ENCODE data around the gene FARP1.

Gene FARP1

DNA sequence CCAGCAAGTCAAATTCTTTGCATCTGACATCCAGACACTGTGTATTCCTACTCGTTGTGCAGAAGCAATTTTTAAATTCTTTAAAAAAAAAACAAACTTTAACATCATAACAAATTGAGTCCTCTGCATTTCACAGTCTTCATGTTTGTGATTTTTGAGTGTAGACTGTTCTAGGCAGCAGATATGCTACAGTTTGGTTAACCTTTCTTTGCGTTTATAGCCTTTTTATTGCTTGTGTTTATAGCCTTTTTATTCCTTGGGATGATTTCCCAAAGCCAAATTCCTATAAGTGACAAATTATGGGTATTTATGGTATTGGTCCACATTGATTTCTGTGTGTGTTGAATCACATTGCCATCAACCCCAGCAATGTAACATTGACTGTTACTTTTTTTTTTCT, 49.1 kb downstream of the FARP1 start:
- DNase-seq (ENCODE audit: low read depth), result no peak
- H3K4me3 ChIP-seq (ENCODE audit: low read depth, low read length), result no peak overlapping the region

DNA sequence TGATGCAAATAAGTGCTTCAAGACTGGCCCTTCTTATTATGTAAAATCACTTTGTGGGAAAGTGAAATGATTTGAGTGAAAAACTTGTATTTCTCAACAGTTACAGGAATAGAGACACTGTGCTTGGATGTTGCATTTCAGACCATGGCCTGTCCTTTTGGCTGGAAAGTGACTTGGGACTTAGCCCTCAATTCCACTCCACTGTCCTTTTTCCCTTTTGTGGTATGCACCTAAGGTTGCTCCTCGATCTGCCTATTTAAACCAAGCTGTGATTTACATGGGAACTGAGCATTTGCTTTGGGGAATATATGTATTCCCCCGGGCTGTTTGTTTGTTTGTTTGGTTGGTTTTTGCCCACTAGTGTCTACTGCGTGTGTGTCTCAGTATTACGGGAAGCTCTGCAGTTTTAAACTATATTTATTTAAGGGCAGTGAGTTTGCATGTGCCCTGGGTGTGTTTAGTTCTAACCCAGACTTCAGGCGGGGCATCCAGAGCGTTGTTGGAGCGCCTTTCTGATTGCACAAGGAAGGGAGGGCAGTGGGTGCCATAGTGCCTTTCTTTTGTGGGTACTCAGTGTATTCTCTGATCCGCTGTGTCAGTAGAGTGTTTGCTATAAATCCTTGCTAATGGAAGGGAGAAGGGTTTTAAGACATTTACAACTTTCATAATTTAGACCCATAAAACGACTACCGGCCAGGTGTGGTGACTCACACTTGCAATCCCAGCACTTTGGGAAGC, 52.3 kb downstream of the FARP1 start:
- no peak for DNase-seq (ENCODE audit: low read depth)
- H3K4me3 ChIP-seq (ENCODE audit: low read depth, low read length), result no peak overlapping the region

DNA sequence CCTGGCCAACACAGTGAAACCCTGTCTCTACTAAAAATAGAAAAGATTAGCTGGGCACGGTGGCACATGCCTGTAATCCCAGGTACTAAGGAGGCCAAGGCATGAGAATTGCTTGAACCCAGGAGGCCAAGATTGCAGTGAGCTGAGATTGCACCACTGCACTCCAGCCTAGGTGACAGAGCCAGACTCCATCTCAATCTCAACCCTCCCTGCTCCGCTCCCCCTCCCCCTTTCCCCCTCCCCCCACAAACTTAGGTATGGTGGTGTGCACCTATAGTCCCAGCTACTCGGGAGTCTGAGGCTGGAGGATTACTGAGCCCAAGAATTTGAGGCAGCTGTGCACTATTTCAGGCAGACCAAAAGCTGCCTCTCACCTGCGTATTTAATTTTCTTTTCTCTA, 55.8 kb downstream of the FARP1 start:
- no peak overlapping the region for H3K4me3 ChIP-seq (ENCODE audit: low read depth, low read length)

GRCh38 chr13:98199480-98199879, 56.6 kb downstream of the FARP1 start:
- H3K4me3 ChIP-seq (ENCODE audit: low read depth, low read length), result no peak overlapping the region
- no peak for DNase-seq (ENCODE audit: low read depth)

More for the DNA sequence above, 55.8 kb downstream of the FARP1 start:
- DNase-seq (ENCODE audit: low read depth), result no peak

DNA sequence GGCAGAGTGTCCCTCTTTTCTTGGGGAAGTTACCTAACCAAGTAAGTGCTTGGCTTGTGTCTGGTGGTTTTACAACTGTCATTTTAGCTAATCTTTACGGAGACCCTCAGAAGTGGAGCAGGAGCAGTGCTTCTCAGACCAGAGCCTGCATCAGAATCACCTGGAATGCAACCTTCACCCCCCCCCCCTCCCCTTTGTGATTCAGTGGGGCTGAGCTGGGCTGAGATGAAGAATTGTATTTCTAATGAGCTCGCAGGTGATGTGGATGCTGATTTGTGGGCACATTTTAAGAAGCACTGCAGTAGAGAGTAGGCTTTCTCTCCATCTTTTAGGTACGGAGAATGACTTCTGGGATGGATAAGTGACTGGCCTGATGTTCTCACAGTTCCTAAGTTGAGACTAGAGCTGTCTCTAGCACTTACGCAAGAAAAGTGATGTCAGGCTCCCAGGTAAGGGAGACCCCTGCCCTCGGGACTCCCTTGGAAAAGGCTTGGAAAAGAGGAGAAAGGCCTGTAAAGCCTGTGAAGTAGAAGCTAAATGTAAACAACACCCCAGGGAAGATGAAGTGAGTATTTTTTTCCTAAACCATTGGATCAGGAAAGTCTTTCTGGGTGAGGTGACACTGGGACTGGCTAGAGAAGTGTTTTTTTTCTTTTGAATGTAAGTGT, 57.5 kb downstream of the FARP1 start:
- no peak for DNase-seq (ENCODE audit: low read depth)
- H3K4me3 ChIP-seq (ENCODE audit: low read depth, low read length), result no peak overlapping the region

GRCh38 chr13:98201189-98201588, 58.3 kb downstream of the FARP1 start:
- no peak overlapping the region for H3K4me3 ChIP-seq (ENCODE audit: low read depth, low read length)
- DNase-seq (ENCODE audit: low read depth), result no peak

GRCh38 chr13:98201984-98202383, 59.1 kb downstream of the FARP1 start:
- H3K4me3 ChIP-seq (ENCODE audit: low read depth, low read length), result no peak overlapping the region
- DNase-seq (ENCODE audit: low read depth), result no peak

- DNase-seq (ENCODE audit: low read depth), result no peak
- no peak overlapping the region for H3K4me3 ChIP-seq (ENCODE audit: low read depth, low read length)
These were observed 60.9 kb downstream of the FARP1 start for GRCh38 chr13:98203646-98204326.

DNA sequence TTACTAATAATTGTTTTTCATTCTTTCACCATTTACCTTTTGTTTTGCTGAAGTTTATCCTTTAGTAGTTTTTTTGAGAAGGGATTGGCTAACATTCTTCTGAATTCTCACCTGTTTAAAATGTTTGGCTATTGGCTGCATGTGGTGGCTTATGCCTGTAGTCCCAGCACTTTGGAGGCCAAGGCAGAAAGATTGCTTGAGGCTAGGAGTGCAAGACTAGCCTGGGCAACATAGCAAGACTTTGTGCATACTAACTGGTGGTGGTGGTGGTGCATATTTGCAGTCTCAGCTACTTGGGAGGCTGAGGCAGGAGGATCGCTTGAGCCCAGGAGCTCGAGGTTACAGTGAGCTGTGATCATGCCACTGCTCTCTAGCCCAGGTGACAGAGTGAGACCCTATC, 61.7 kb downstream of the FARP1 start:
- no peak overlapping the region for H3K4me3 ChIP-seq (ENCODE audit: low read depth, low read length)
- DNase-seq (ENCODE audit: low read depth), result no peak

- peak; percentile 89 for DNase-seq (ENCODE audit: low read depth)
- no peak overlapping the region for H3K4me3 ChIP-seq (ENCODE audit: low read depth, low read length)
These were observed 64.1 kb downstream of the FARP1 start for GRCh38 chr13:98206946-98207345.

- no peak for DNase-seq (ENCODE audit: low read depth)
- no peak overlapping the region for H3K4me3 ChIP-seq (ENCODE audit: low read depth, low read length)
These were observed 64.5 kb downstream of the FARP1 start for GRCh38 chr13:98207416-98207815.

- DNase-seq (ENCODE audit: low read depth), result no peak
These were observed 65.7 kb downstream of the FARP1 start for GRCh38 chr13:98208606-98209005.

DNA sequence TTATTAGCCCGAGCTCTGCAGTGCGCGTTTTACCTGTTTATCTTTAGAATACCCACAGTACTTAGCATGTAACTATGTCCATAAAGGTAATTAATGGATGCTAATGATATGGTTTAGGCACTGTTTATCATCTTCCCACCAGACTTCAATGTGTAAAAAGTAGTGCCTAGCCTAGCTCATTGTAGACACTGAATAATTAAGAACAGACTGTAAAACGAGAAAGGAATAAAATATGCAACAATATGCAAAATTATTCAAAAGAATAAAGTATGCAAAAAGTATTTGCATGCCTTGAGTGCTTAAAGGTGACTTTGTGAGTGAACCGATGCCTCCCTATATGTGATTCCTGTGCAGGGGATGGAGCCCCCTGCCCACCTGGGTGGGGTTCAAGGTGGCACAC, 69.9 kb downstream of the FARP1 start:
- no peak for DNase-seq (ENCODE audit: low read depth)
- no peak overlapping the region for H3K4me3 ChIP-seq (ENCODE audit: low read depth, low read length)

More at GRCh38 chr13:98208606-98209005, 65.7 kb downstream of the FARP1 start:
- H3K4me3 ChIP-seq (ENCODE audit: low read depth, low read length), result no peak overlapping the region

- no peak overlapping the region for H3K4me3 ChIP-seq (ENCODE audit: low read depth, low read length)
- no peak for DNase-seq (ENCODE audit: low read depth)
These were observed 70.5 kb downstream of the FARP1 start for GRCh38 chr13:98213354-98213753.

DNA sequence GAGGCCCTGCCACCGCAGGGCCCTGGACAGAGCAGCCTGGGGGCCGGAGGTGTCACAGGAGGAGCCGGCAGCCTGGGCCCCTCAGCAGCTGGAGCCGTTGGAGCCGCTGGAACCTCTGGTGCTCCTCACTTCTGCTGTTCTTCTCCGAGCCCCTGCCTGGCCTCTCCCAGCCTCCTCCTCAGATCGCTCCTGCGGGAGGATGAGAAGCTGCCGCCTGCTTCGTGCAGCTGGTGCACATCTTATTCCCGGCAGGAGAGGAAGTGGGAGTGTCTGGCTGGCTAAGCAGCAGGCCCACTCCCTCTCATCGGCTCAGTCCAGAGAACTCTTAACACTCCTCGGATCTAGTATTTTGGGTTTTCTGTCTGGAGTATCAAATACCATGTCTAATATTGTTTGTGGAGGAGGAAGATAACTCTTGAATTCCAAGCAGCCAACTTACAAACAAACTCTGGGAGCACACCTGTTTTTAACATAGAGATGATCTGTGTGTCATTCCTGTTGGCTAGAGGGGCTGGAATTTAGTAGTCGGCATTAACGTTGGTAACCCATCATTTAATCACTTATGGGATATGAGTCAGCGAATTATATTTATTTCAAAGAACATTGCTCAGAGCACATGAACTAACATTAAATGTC, 71.2 kb downstream of the FARP1 start:
- no peak overlapping the region for H3K4me3 ChIP-seq (ENCODE audit: low read depth, low read length)
- peak; percentile 36 for DNase-seq (ENCODE audit: low read depth)

DNA sequence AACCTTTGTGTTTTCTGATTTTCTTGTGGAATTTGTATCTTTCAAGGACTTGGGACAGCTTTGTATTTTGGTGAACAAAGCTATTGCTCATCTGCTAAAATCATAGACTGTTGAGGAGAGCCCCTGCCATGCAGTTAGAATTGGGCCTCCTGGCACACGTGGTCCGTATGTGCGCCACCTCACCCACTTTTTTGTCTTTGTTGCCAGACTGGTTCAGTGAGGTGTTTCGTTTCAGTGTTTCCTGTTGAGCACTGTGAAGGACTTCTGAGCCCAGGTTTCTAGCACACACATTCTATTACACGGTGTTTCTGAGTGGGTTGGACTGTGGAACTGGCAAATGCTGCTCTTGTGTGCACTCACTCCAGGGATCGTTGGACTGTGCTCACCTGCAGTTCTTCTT, 71.8 kb downstream of the FARP1 start:
- no peak overlapping the region for H3K4me3 ChIP-seq (ENCODE audit: low read depth, low read length)
- DNase-seq (ENCODE audit: low read depth), result no peak

- DNase-seq (ENCODE audit: low read depth), result no peak
- no peak overlapping the region for H3K4me3 ChIP-seq (ENCODE audit: low read depth, low read length)
These were observed 72.6 kb downstream of the FARP1 start for GRCh38 chr13:98215508-98215907.

DNA sequence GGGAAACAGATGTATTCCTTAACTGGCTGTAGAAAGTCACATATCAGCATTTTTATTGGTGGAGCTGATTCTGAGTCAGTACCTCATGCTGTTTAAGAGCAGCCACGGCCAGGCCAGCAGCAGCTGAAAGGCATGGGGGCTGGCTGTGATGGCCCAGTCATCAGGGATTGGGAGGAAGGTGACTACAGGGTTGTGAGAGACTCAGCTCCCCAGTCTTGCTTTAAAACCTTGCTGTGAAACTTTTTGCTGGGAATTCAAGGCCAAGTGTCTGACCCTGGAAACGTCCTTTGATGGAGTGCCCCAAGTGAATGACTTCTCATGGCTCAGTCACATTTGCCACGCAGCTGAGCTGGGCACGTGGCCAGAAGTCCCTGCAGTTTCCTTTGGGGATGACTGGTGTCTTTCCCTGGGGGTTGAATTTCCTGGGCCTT, 73.3 kb downstream of the FARP1 start:
- DNase-seq (ENCODE audit: low read depth), result peak; percentile 38
- H3K4me3 ChIP-seq (ENCODE audit: low read depth, low read length), result no peak overlapping the region

DNA sequence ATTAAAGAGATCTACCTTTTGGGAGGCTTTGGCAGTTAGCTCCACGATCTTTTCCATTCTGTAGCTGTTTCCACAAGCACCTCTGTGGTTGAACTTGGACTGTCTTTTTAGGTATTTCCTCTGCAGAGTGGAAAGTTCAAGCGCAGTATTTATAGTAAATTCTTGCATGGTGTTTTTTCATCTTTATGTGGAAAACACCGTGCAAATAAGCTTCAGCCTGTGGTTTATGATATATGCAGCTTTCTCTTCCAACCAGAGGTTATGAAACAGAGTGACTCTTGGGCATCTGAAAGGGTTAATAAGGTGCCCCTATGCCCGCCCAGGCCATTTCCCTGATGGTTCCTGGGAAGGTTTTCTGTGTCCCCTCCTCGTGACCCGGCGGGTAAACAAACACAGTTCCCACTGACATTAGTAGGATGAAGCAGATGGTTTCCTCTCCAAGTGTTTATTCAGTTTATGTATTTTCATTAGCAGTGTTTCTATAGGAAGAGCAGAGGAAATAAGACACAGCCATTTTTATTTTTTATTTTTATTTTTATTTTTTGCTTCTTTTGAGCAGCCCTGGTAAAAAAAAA, 73.9 kb downstream of the FARP1 start:
- no peak overlapping the region for H3K4me3 ChIP-seq (ENCODE audit: low read depth, low read length)
- DNase-seq (ENCODE audit: low read depth), result no peak

GRCh38 chr13:98217597-98217996, 74.7 kb downstream of the FARP1 start:
- no peak for DNase-seq (ENCODE audit: low read depth)
- H3K4me3 ChIP-seq (ENCODE audit: low read depth, low read length), result no peak overlapping the region

All from skeletal muscle cell (primary cell).